Esophagus squamous epithelium (tissue), 5 donors: Measurements from ENCODE around the gene ESRRA. TPM values are rescaled to one million over a fixed set of nuclear protein-coding genes. Genes with fewer than 3 reads are reported as not detected.

Source experiments
- DNase-seq: peaks from one replicate; lab custom pipeline; 2025; lab: John Stamatoyannopoulos, UW
- H3K27ac ChIP-seq, 4 donors: fragments of 200-600 bp; sonication (generic); one replicate each; pipeline ENCODE4 v1.5.1; 2016 to 2019; ENCODE audit warnings: mild to moderate bottlenecking in 1 of 4
- H3K27me3 ChIP-seq, 4 donors: fragments of 200-600 bp; sonication (generic); 1 replicate in 3 of 4; 2 replicates in 1 of 4; pipeline versions ENCODE4 v1.5.1 to v1.6.0; 2017 to 2021; ENCODE audit warnings: antibody characterized with exemption in 1 of 4
- H3K36me3 ChIP-seq, 3 donors: fragments of 200-600 bp; sonication (generic); one replicate each; pipeline ENCODE4 v1.5.1; 2016 to 2019
- H3K4me1 ChIP-seq, 3 donors: fragments of 200-600 bp; sonication (generic); one replicate each; pipeline ENCODE4 v1.5.1; 2017 to 2019
- H3K4me3 ChIP-seq, 4 donors: fragments of 200-600 bp; sonication (generic); 1 replicate in 3 of 4; 2 replicates in 1 of 4; pipeline ENCODE4 v1.5.1; 2016 to 2019; ENCODE audit warnings: mild to moderate bottlenecking in 2 of 4, moderate library complexity in 1 of 4
- H3K9me3 ChIP-seq, 3 donors: fragments of 200-600 bp; sonication (generic); one replicate each; pipeline ENCODE4 v1.5.1; 2016 to 2019
- CTCF ChIP-seq, 6 experiments: fragments of 450-650 bp in 4 of 6; fragments of 200-600 bp in 2 of 6; sonication (generic) in 2 of 6; IDR thresholded peaks; one replicate each; pipeline ENCODE4 v1.5.1; 2016 to 2019; ENCODE audit warnings: antibody characterized with exemption in 6 of 6, mild to moderate bottlenecking in 4 of 6, moderate library complexity in 4 of 6
- POLR2A ChIP-seq, 4 donors: fragments of 450-650 bp; IDR thresholded peaks; one replicate each; pipeline ENCODE4 v1.6.1; 2017; ENCODE audit warnings: antibody characterized with exemption in 4 of 4, mild to moderate bottlenecking in 4 of 4, moderate library complexity in 3 of 4
- WGBS, 2 donors: methylation state at CpG; one replicate each; pipeline ENCODE4 v1.1.5; 2018; 5-methylcytosine and 5-hydroxymethylcytosine counted together
- intact Hi-C: fragments of 100-400 bp; cut with DNase I; formaldehyde crosslinking; loops from one replicate; pipeline ENCODE4 v1.15.0; 2022
- total RNA-seq, 4 donors: library from RNA; depleted of rRNA; stranded (reverse); fragments of >200 nt; gene quantifications; one replicate each; pipeline ENCODE4 v1.1.0, GENCODE V29; 2016
- donor health status: DM: yes; HTN: yes; CAD: no.

The ESRRA gene
- total RNA-seq, 4 donors from 2014 or later: 81.9 to 131 (median 99.7) TPM

- peaks cover 23 to 48% (median 27%) of the 10 kb centered on the region in 3 donors for H3K36me3 ChIP-seq
- 47 to 64% methylated on average over 13 to 15 of the region's 27 CpGs for WGBS, 2 donors
- H3K27me3 ChIP-seq: no peaks in the 10 kb centered on the region
- intact Hi-C loops: no loop called here
- TF ChIP-seq CTCF (IDR thresholded peaks at IDR 0.05): no peak
- H3K4me3 ChIP-seq: no peak overlapping the region
- H3K27ac ChIP-seq: peak overlapping the region; percentile 98 to 99 (median 98)
- no peak for DNase-seq
- H3K4me1 ChIP-seq: peaks cover 31 to 54% (median 32%) of the 10 kb centered on the region in 3 donors
- no peaks in the 10 kb centered on the region for H3K9me3 ChIP-seq
Measured at GRCh38 chr11:64267207-64267945, 37.9 kb upstream of the ESRRA start.

- Histone ChIP-seq H3K4me1 (peaks cover 31 to 57% (median 32%) of the 10 kb centered on the region in 3 donors), H3K4me3 (peak overlapping the region in 3 of 4 donors; percentile 58 to 87 (median 82)), H3K27ac (peak overlapping the region; percentile 98 to 99 (median 98)), H3K9me3 (no peaks in the 10 kb centered on the region), H3K36me3 (peaks cover 16 to 39% (median 20%) of the 10 kb centered on the region in 3 donors), H3K27me3 (no peaks in the 10 kb centered on the region)
- TF ChIP-seq POLR2A (IDR thresholded peaks at IDR 0.05) (no peak), CTCF (IDR thresholded peaks at IDR 0.05) (no peak)
- intact Hi-C loops: no loop called here
- DNase-seq: no peak
- 29 to 49% methylated on average over 8 to 13 of the region's 23 CpGs for WGBS, 2 donors
Measured at GRCh38 chr11:64268025-64268892, 37.1 kb upstream of the ESRRA start.

GRCh38 chr11:64268893-64269539 lies 36.3 kb upstream of the ESRRA start:
- H3K36me3 ChIP-seq: peaks cover 9 to 34% (median 12%) of the 10 kb centered on the region in 3 donors
- DNase-seq: no peak
- TF ChIP-seq CTCF (IDR thresholded peaks at IDR 0.05) (no peak), POLR2A (IDR thresholded peaks at IDR 0.05) (no peak)
- no peaks in the 10 kb centered on the region for H3K9me3 ChIP-seq
- H3K27me3 ChIP-seq: no peaks in the 10 kb centered on the region
- intact Hi-C loops: no loop called here
- peaks cover 31 to 63% (median 32%) of the 10 kb centered on the region in 3 donors for H3K4me1 ChIP-seq
- H3K4me3 ChIP-seq: peak overlapping the region; percentile 58 to 87 (median 76)
- peak overlapping the region; percentile 98 to 99 (median 98) for H3K27ac ChIP-seq
- 0 to 2% methylated on average over 7 to 10 of the region's 34 CpGs for WGBS, 2 donors

- WGBS, 2 donors: 0% methylated on average over 6 to 12 of the region's 58 CpGs
- peak overlapping the region; percentile 98 to 99 (median 98) for H3K27ac ChIP-seq
Measured at GRCh38 chr11:64269540-64270220, 35.6 kb upstream of the ESRRA start.

More at GRCh38 chr11:64269540-64270220, 35.6 kb upstream of the ESRRA start:
- peak; percentile 83 for DNase-seq
- H3K4me3 ChIP-seq: peak overlapping the region; percentile 58 to 87 (median 76)
- H3K36me3 ChIP-seq: peaks cover 4 to 30% (median 9%) of the 10 kb centered on the region in 3 donors
- H3K27me3 ChIP-seq: no peaks in the 10 kb centered on the region
- peak in 3 of 6 experiments; percentile 7 to 27 (median 10) for TF ChIP-seq CTCF (IDR thresholded peaks at IDR 0.05)
- peak in 3 of 4 donors; percentile 17 to 55 (median 29) for TF ChIP-seq POLR2A (IDR thresholded peaks at IDR 0.05)
- peaks cover 31 to 63% (median 32%) of the 10 kb centered on the region in 3 donors for H3K4me1 ChIP-seq
- H3K9me3 ChIP-seq: no peaks in the 10 kb centered on the region
- intact Hi-C loops: no loop called here
